WTC11 (cell line): ENCODE measurements around the gene DGCR2. TPM values are rescaled to one million over a fixed set of nuclear protein-coding genes. Genes with fewer than 3 reads are reported as not detected.

Source experiments
- ATAC-seq: fragments of 200-7000 bp; cut with Tn5 transposase; 2 replicates; pipeline ENCODE4 v1.10.0; 2021; ENCODE audit warnings: mild to moderate bottlenecking, moderate library complexity
- CTCF ChIA-PET: fragments of 300-600 bp; sonication (Branson Sonifier 250); formaldehyde crosslinking; loops from one replicate; lab custom pipeline; 2021; ENCODE audit warnings: antibody characterized with exemption; lab: Charles Lee
- POLR2A ChIA-PET: fragments of 350-600 bp; sonication (Branson Sonifier 250); formaldehyde crosslinking; loops from one replicate; lab custom pipeline; 2021; ENCODE audit warnings: antibody characterized with exemption; lab: Charles Lee
- DNase-seq: peaks from one replicate; pipeline ENCODE4 v3.0.0; 2021; ENCODE audit warnings: low spot score
- H3K27ac Mint-ChIP-seq: 2 replicates; pipeline ENCODE4 v1.8.0; 2021; ENCODE audit warnings: mixed read lengths
- H3K27me3 Mint-ChIP-seq: 2 replicates; pipeline ENCODE4 v1.8.0; 2021; ENCODE audit warnings: low read depth, mild to moderate bottlenecking, moderate library complexity, mixed read lengths
- H3K36me3 Mint-ChIP-seq: 2 replicates; pipeline ENCODE4 v1.8.0; 2021; ENCODE audit warnings: mixed read lengths
- H3K4me1 Mint-ChIP-seq: 2 replicates; pipeline ENCODE4 v1.8.0; 2022; ENCODE audit warnings: mixed read lengths
- H3K4me3 Mint-ChIP-seq: 2 replicates; pipeline ENCODE4 v1.8.0; 2021; ENCODE audit warnings: mild to moderate bottlenecking, moderate library complexity, mixed read lengths
- H3K9me3 Mint-ChIP-seq: 2 replicates; pipeline ENCODE4 v1.8.0; 2021; ENCODE audit warnings: mixed read lengths
- ATF1 ChIP-seq: sonication (generic); formaldehyde crosslinking; IDR thresholded peaks from 2 replicates; pipeline ENCODE4 v1.8.1; 2023; ENCODE audit warnings: mild to moderate bottlenecking, moderate library complexity, missing genetic modification reagents
- ELF4 ChIP-seq: sonication (generic); formaldehyde crosslinking; IDR thresholded peaks from 2 replicates; pipeline ENCODE4 v1.8.1; 2022; ENCODE audit warnings: low read depth, mild to moderate bottlenecking, moderate library complexity, missing genetic modification reagents
- ESRRA ChIP-seq: sonication (generic); formaldehyde crosslinking; IDR thresholded peaks from 2 replicates; pipeline ENCODE4 v1.8.1; 2022; ENCODE audit warnings: mild to moderate bottlenecking, missing genetic modification reagents, borderline replicate concordance
- FOXJ3 ChIP-seq: sonication (generic); formaldehyde crosslinking; IDR thresholded peaks from 2 replicates; pipeline ENCODE4 v1.9.0; 2021; ENCODE audit warnings: missing genetic modification reagents, mild to moderate bottlenecking, borderline replicate concordance
- FOXK1 ChIP-seq: sonication (generic); formaldehyde crosslinking; IDR thresholded peaks from 2 replicates; pipeline ENCODE4 v1.8.0; 2022; ENCODE audit warnings: mild to moderate bottlenecking, moderate library complexity, missing genetic modification reagents
- IRF2 ChIP-seq: sonication (generic); formaldehyde crosslinking; IDR thresholded peaks from 2 replicates; pipeline ENCODE4 v1.8.0; 2022; ENCODE audit warnings: low read depth, missing genetic modification reagents, borderline replicate concordance
- JUN ChIP-seq: sonication (generic); formaldehyde crosslinking; IDR thresholded peaks from 2 replicates; pipeline ENCODE4 v1.8.0; 2023; ENCODE audit warnings: mild to moderate bottlenecking, missing genetic modification reagents
- NR3C1 ChIP-seq: sonication (generic); formaldehyde crosslinking; conservative IDR thresholded peaks from 2 replicates; pipeline ENCODE4 v1.8.1; 2023; ENCODE audit warnings: low read depth, mild to moderate bottlenecking, missing genetic modification reagents
- ZNF121 ChIP-seq: sonication (generic); formaldehyde crosslinking; IDR thresholded peaks from 2 replicates; pipeline ENCODE4 v1.8.0; 2023; ENCODE audit warnings: missing genetic modification reagents
- total RNA-seq: library from RNA; stranded (reverse); gene quantifications from 3 replicates; pipeline ENCODE4 v1.2.3, GENCODE V29; 2021
- TF ChIP-seq, protein P1 (sequence below): fragments of 250-450 bp; sonication (Bioruptor Pico); IDR thresholded peaks from 2 replicates; pipeline ENCODE4 v1.9.0; 2021; ENCODE audit warnings: mild to moderate bottlenecking
- TF ChIP-seq, protein P2 (sequence below): fragments of 250-450 bp; sonication (Bioruptor Pico); IDR thresholded peaks from 2 replicates; pipeline ENCODE4 v1.8.0; 2021; ENCODE audit warnings: mild to moderate bottlenecking
- TF ChIP-seq, protein P3 (sequence below): fragments of 200-600 bp; IDR thresholded peaks from 2 replicates; pipeline ENCODE4 v1.8.0; 2022; ENCODE audit warnings: antibody characterized with exemption
- TF ChIP-seq, protein P4 (sequence below): sonication (generic); formaldehyde crosslinking; IDR thresholded peaks from 2 replicates; pipeline ENCODE4 v1.8.0; 2023; ENCODE audit warnings: missing genetic modification reagents, mild to moderate bottlenecking, borderline replicate concordance

Gene DGCR2
- total RNA-seq, 1 experiment from 2014 or later, result 64.2 TPM

GRCh38 chr22:19142394-19142793 lies 20.2 kb upstream of the DGCR2 start:
- H3K4me1 Mint-ChIP-seq, result peaks cover 19% of the 10 kb centered on the region
- peak overlapping the region; percentile 48 for H3K4me3 Mint-ChIP-seq
- H3K27ac Mint-ChIP-seq, result no peak overlapping the region
- TF ChIP-seq, protein P1, sequence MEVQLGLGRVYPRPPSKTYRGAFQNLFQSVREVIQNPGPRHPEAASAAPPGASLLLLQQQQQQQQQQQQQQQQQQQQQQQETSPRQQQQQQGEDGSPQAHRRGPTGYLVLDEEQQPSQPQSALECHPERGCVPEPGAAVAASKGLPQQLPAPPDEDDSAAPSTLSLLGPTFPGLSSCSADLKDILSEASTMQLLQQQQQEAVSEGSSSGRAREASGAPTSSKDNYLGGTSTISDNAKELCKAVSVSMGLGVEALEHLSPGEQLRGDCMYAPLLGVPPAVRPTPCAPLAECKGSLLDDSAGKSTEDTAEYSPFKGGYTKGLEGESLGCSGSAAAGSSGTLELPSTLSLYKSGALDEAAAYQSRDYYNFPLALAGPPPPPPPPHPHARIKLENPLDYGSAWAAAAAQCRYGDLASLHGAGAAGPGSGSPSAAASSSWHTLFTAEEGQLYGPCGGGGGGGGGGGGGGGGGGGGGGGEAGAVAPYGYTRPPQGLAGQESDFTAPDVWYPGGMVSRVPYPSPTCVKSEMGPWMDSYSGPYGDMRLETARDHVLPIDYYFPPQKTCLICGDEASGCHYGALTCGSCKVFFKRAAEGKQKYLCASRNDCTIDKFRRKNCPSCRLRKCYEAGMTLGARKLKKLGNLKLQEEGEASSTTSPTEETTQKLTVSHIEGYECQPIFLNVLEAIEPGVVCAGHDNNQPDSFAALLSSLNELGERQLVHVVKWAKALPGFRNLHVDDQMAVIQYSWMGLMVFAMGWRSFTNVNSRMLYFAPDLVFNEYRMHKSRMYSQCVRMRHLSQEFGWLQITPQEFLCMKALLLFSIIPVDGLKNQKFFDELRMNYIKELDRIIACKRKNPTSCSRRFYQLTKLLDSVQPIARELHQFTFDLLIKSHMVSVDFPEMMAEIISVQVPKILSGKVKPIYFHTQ (CRISPR knock-in tag), result no peak
- TF ChIP-seq ELF4, result no peak
- TF ChIP-seq, all 79 proteins: peak for 0
- ChIA-PET POLR2A (no interaction called here), CTCF (interaction anchor here (0.7 kb wide), 1 partner anchor 553 kb away, joined by 3 read pairs; no protein-coding TSS in a partner anchor)
- no peak for DNase-seq
- Mint-ChIP-seq H3K36me3 (peaks cover 18% of the 10 kb centered on the region), H3K27me3 (peaks cover 20% of the 10 kb centered on the region), H3K9me3 (no peaks in the 10 kb centered on the region)
- no peak for ATAC-seq

DNA sequence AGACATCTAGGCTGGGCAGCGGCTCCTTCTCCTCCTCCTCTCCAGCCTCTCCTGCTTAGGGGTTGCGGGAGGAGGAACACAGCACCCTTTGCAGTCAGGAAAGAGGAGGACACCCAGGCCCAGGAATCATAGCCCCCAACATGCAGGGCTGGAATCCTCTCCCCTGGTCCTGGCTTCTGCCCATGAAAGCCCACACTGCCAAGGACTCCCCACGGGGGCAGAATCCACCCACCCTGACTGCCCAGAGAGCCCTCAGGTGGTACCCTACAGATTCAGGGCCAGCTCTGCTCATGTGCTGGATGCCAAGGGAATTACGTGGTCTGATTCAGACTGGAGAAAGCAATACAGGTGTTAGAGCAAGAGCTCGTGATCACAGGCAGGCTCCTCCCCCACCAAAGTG lies 17.8 kb upstream of the DGCR2 start:
- H3K4me1 Mint-ChIP-seq, result peaks cover 8% of the 10 kb centered on the region

More for the DNA sequence above, 17.8 kb upstream of the DGCR2 start:
- ATAC-seq (no peak), DNase-seq (no peak)
- ChIA-PET POLR2A (no interaction called here), CTCF (no interaction called here)
- H3K36me3 Mint-ChIP-seq, result peaks cover 35% of the 10 kb centered on the region
- no peak overlapping the region for H3K27ac Mint-ChIP-seq
- H3K27me3 Mint-ChIP-seq, result peaks cover 3% of the 10 kb centered on the region; the same call in 1 of the 2 replicates
- H3K9me3 Mint-ChIP-seq, result no peaks in the 10 kb centered on the region
- TF ChIP-seq ESRRA (CRISPR knock-in tag), result no peak
- TF ChIP-seq FOXK1, result no peak
- TF ChIP-seq IRF2 (CRISPR knock-in tag), result no peak
- TF ChIP-seq, protein P2, sequence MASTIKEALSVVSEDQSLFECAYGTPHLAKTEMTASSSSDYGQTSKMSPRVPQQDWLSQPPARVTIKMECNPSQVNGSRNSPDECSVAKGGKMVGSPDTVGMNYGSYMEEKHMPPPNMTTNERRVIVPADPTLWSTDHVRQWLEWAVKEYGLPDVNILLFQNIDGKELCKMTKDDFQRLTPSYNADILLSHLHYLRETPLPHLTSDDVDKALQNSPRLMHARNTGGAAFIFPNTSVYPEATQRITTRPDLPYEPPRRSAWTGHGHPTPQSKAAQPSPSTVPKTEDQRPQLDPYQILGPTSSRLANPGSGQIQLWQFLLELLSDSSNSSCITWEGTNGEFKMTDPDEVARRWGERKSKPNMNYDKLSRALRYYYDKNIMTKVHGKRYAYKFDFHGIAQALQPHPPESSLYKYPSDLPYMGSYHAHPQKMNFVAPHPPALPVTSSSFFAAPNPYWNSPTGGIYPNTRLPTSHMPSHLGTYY (CRISPR knock-in tag), result no peak
- no peak for TF ChIP-seq NR3C1 (CRISPR knock-in tag)
- no peak for TF ChIP-seq ATF1
- TF ChIP-seq, protein P3, sequence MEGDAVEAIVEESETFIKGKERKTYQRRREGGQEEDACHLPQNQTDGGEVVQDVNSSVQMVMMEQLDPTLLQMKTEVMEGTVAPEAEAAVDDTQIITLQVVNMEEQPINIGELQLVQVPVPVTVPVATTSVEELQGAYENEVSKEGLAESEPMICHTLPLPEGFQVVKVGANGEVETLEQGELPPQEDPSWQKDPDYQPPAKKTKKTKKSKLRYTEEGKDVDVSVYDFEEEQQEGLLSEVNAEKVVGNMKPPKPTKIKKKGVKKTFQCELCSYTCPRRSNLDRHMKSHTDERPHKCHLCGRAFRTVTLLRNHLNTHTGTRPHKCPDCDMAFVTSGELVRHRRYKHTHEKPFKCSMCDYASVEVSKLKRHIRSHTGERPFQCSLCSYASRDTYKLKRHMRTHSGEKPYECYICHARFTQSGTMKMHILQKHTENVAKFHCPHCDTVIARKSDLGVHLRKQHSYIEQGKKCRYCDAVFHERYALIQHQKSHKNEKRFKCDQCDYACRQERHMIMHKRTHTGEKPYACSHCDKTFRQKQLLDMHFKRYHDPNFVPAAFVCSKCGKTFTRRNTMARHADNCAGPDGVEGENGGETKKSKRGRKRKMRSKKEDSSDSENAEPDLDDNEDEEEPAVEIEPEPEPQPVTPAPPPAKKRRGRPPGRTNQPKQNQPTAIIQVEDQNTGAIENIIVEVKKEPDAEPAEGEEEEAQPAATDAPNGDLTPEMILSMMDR, result no peak
- no peak for TF ChIP-seq ZNF121 (CRISPR knock-in tag)
- TF ChIP-seq, protein P4, sequence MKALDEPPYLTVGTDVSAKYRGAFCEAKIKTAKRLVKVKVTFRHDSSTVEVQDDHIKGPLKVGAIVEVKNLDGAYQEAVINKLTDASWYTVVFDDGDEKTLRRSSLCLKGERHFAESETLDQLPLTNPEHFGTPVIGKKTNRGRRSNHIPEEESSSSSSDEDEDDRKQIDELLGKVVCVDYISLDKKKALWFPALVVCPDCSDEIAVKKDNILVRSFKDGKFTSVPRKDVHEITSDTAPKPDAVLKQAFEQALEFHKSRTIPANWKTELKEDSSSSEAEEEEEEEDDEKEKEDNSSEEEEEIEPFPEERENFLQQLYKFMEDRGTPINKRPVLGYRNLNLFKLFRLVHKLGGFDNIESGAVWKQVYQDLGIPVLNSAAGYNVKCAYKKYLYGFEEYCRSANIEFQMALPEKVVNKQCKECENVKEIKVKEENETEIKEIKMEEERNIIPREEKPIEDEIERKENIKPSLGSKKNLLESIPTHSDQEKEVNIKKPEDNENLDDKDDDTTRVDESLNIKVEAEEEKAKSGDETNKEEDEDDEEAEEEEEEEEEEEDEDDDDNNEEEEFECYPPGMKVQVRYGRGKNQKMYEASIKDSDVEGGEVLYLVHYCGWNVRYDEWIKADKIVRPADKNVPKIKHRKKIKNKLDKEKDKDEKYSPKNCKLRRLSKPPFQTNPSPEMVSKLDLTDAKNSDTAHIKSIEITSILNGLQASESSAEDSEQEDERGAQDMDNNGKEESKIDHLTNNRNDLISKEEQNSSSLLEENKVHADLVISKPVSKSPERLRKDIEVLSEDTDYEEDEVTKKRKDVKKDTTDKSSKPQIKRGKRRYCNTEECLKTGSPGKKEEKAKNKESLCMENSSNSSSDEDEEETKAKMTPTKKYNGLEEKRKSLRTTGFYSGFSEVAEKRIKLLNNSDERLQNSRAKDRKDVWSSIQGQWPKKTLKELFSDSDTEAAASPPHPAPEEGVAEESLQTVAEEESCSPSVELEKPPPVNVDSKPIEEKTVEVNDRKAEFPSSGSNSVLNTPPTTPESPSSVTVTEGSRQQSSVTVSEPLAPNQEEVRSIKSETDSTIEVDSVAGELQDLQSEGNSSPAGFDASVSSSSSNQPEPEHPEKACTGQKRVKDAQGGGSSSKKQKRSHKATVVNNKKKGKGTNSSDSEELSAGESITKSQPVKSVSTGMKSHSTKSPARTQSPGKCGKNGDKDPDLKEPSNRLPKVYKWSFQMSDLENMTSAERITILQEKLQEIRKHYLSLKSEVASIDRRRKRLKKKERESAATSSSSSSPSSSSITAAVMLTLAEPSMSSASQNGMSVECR (CRISPR knock-in tag), result no peak
- TF ChIP-seq JUN (CRISPR knock-in tag), result no peak
- no peak for TF ChIP-seq FOXJ3 (CRISPR knock-in tag)
- H3K4me3 Mint-ChIP-seq, result no peak overlapping the region
